DLD1 (cell line): Measurements from ENCODE around the gene BMPR2.
"Not testable (repeated sequence)": the region's sequence is repeated elsewhere in the genome, so short reads cannot be mapped to it uniquely, and the experiment has no call there.

Experiments used
- in situ Hi-C: cut with HindIII; loops from 2 replicates; pipeline ENCODE4 v1.10.0; 2017; ENCODE audit warnings: low sequenced_read_pairs

BMPR2 gene

GRCh38 chr2:202444000-202444399 lies 67.9 kb downstream of the BMPR2 start:
- in situ Hi-C loops = no loop called here

GRCh38 chr2:202449344-202449743 lies 73.2 kb downstream of the BMPR2 start:
- in situ Hi-C loops = no loop called here

- in situ Hi-C loops = no loop called here
Observed at GRCh38 chr2:202450785-202451184, 74.7 kb downstream of the BMPR2 start.

GRCh38 chr2:202452744-202453143 lies 76.6 kb downstream of the BMPR2 start:
- in situ Hi-C loops = no loop called here

- in situ Hi-C loops = no loop called here
Observed at GRCh38 chr2:202454536-202454935, 78.4 kb downstream of the BMPR2 start.

- in situ Hi-C loops = no loop called here
Observed at GRCh38 chr2:202455114-202455513, 79.0 kb downstream of the BMPR2 start.

GRCh38 chr2:202460119-202460518 lies 84.0 kb downstream of the BMPR2 start:
- in situ Hi-C loops = no loop called here

GRCh38 chr2:202479090-202479489 lies 103.0 kb downstream of the BMPR2 start:
- in situ Hi-C loops = no loop called here

GRCh38 chr2:202479610-202480009 lies 103.5 kb downstream of the BMPR2 start:
- in situ Hi-C loops = no loop called here

GRCh38 chr2:202486351-202486750 lies 110.2 kb downstream of the BMPR2 start:
- in situ Hi-C loops = no loop called here

GRCh38 chr2:202488671-202489070 lies 112.5 kb downstream of the BMPR2 start:
- in situ Hi-C loops = no loop called here

- in situ Hi-C loops = no loop called here
Observed at GRCh38 chr2:202490479-202490878, 114.4 kb downstream of the BMPR2 start.

- in situ Hi-C loops = no loop called here
Observed at GRCh38 chr2:202491514-202491913, 115.4 kb downstream of the BMPR2 start.

- in situ Hi-C loops = no loop called here
Observed at GRCh38 chr2:202494300-202495229, 118.4 kb downstream of the BMPR2 start.

- in situ Hi-C loops = no loop called here
Observed at GRCh38 chr2:202495230-202495604, 119.1 kb downstream of the BMPR2 start.

- in situ Hi-C loops = not testable (repeated sequence)
Observed at GRCh38 chr2:202496835-202497472, 120.8 kb downstream of the BMPR2 start.

GRCh38 chr2:202497473-202497866 lies 121.3 kb downstream of the BMPR2 start:
- in situ Hi-C loops = not testable (repeated sequence)

- in situ Hi-C loops = not testable (repeated sequence)
Observed at GRCh38 chr2:202499841-202500240, 123.7 kb downstream of the BMPR2 start.

- in situ Hi-C loops = not testable (repeated sequence)
Observed at GRCh38 chr2:202503276-202503675, 127.1 kb downstream of the BMPR2 start.

GRCh38 chr2:202508686-202509085 lies 132.6 kb downstream of the BMPR2 start:
- in situ Hi-C loops = no loop called here

- in situ Hi-C loops = no loop called here
Observed at GRCh38 chr2:202510911-202511310, 134.8 kb downstream of the BMPR2 start.

- in situ Hi-C loops = no loop called here
Observed at GRCh38 chr2:202512176-202512575, 136.0 kb downstream of the BMPR2 start.
